OCI-LY1 (cell line): ENCODE results near the gene RAD23B.

ENCODE experiments used
- H2AFZ ChIP-seq: fragments of 200-600 bp; sonication (generic), shearing (Covaris generic); 2 replicates; pipeline ENCODE4 v1.6.0; 2014; ENCODE audit warnings: antibody characterized with exemption, mild to moderate bottlenecking, low read length
- H3F3A ChIP-seq: fragments of 200-600 bp; sonication (generic), shearing (Covaris generic); 2 replicates; pipeline ENCODE4 v1.6.0; 2014; ENCODE audit warnings: mild to moderate bottlenecking, antibody characterized with exemption, low read length, moderate library complexity; ENCODE audit not compliant: insufficient read depth
- H3K27ac ChIP-seq: fragments of 200-600 bp; sonication (generic); 2 replicates; pipeline ENCODE4 v1.5.1; 2014; ENCODE audit warnings: low read length, mixed run types, mild to moderate bottlenecking, low read depth; ENCODE audit not compliant: poor library complexity, severe bottlenecking
- H3K27me3 ChIP-seq: fragments of 200-600 bp; sonication (generic); 2 replicates; pipeline ENCODE4 v1.6.0; 2014; ENCODE audit warnings: antibody characterized with exemption, mild to moderate bottlenecking, low read length, moderate library complexity; ENCODE audit not compliant: insufficient read depth
- H3K36me3 ChIP-seq: fragments of 200-600 bp; sonication (generic); 2 replicates; pipeline ENCODE4 v1.6.1; 2014; ENCODE audit warnings: mild to moderate bottlenecking, antibody characterized with exemption, low read length, moderate library complexity, mixed read lengths; ENCODE audit not compliant: insufficient read depth
- H3K4me1 ChIP-seq: fragments of 200-600 bp; sonication (generic); 2 replicates; pipeline ENCODE4 v1.5.1; 2014; ENCODE audit warnings: mild to moderate bottlenecking, low read length, moderate library complexity; ENCODE audit not compliant: insufficient read depth, severe bottlenecking
- H3K4me2 ChIP-seq: fragments of 200-600 bp; sonication (generic), shearing (Covaris generic); 2 replicates; pipeline ENCODE4 v1.6.1; 2014; ENCODE audit warnings: low read length
- H3K4me3 ChIP-seq: fragments of 200-600 bp; sonication (generic); 2 replicates; pipeline ENCODE4 v1.5.1; 2014; ENCODE audit warnings: low read length, low read depth, mild to moderate bottlenecking, mixed read lengths; ENCODE audit not compliant: poor library complexity, severe bottlenecking
- H3K79me2 ChIP-seq: fragments of 200-600 bp; shearing (Covaris generic); 2 replicates; pipeline ENCODE4 v1.6.1; 2016; ENCODE audit warnings: mixed run types, low read length, mixed read lengths; ENCODE audit not compliant: insufficient read depth
- H3K9ac ChIP-seq: fragments of 200-600 bp; sonication (generic), shearing (Covaris generic); 2 replicates; pipeline ENCODE4 v1.6.1; 2014; ENCODE audit warnings: mild to moderate bottlenecking, low read length, mixed read lengths
- H3K9me2 ChIP-seq: fragments of 200-600 bp; sonication (generic), shearing (Covaris generic); 2 replicates; pipeline ENCODE4 v1.6.1; 2014; ENCODE audit warnings: low read depth, mild to moderate bottlenecking, low read length, mixed read lengths
- H3K9me3 ChIP-seq: fragments of 200-600 bp; shearing (Covaris generic); 2 replicates; pipeline ENCODE4 v1.6.1; 2014; ENCODE audit warnings: low read length, mixed read lengths
- H4K20me1 ChIP-seq: fragments of 200-600 bp; sonication (generic), shearing (Covaris generic); 2 replicates; pipeline ENCODE4 v1.6.0; 2016; ENCODE audit warnings: mild to moderate bottlenecking, low read length; ENCODE audit not compliant: insufficient read depth
- EZH2 ChIP-seq: fragments of 200-600 bp; sonication (generic), shearing (Covaris generic); IDR thresholded peaks from 2 replicates; pipeline ENCODE4 v1.8.0; 2017; ENCODE audit warnings: borderline replicate concordance, mixed run types, mild to moderate bottlenecking, antibody characterized with exemption, low read length, moderate library complexity, mixed read lengths
- TF ChIP-seq, protein P1 (sequence below): fragments of 200-600 bp; sonication (generic), shearing (Covaris generic); IDR thresholded peaks from 2 replicates; pipeline ENCODE4 v1.5.1; 2017; ENCODE audit warnings: mild to moderate bottlenecking, antibody characterized with exemption, low read length, moderate library complexity, mixed read lengths

RAD23B gene

DNA sequence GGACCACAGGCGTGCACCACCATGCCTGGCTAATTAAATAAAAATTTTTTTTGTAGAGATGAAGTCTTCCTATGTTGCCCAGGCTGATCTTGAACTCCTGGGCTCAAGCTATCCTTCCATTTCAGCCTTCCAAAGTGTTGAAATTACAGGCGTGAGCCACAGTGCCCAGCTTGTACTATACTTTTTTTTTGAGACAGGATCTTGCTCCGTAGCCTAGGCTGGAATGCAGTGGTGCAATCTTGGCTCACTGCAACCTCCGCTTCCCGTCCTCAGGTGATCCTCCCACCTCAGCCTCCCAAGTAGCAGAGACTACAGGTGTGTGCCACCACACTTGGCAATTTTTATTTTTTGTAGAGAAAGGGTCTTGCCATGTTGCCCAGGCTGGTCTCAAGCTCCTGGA, 5.3 kb upstream of the RAD23B start:
- Histone ChIP-seq H3K4me3 (no peak overlapping the region), H3K9me2 (no peaks in the 10 kb centered on the region), H3K36me3 (no peaks in the 10 kb centered on the region), H3K27me3 (no peaks in the 10 kb centered on the region), H3K27ac (no peak overlapping the region), H4K20me1 (no peaks in the 10 kb centered on the region), H3K4me1 (peaks cover 11% of the 10 kb centered on the region), H3K9me3 (no peaks in the 10 kb centered on the region), H3K4me2 (no peak overlapping the region), H3F3A (no peaks in the 10 kb centered on the region), H3K79me2 (no peaks in the 10 kb centered on the region), H3K9ac (no peak overlapping the region), H2AFZ (no peak overlapping the region)
- TF ChIP-seq, protein P1, sequence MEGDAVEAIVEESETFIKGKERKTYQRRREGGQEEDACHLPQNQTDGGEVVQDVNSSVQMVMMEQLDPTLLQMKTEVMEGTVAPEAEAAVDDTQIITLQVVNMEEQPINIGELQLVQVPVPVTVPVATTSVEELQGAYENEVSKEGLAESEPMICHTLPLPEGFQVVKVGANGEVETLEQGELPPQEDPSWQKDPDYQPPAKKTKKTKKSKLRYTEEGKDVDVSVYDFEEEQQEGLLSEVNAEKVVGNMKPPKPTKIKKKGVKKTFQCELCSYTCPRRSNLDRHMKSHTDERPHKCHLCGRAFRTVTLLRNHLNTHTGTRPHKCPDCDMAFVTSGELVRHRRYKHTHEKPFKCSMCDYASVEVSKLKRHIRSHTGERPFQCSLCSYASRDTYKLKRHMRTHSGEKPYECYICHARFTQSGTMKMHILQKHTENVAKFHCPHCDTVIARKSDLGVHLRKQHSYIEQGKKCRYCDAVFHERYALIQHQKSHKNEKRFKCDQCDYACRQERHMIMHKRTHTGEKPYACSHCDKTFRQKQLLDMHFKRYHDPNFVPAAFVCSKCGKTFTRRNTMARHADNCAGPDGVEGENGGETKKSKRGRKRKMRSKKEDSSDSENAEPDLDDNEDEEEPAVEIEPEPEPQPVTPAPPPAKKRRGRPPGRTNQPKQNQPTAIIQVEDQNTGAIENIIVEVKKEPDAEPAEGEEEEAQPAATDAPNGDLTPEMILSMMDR = no peak
- TF ChIP-seq EZH2 = no peak

DNA sequence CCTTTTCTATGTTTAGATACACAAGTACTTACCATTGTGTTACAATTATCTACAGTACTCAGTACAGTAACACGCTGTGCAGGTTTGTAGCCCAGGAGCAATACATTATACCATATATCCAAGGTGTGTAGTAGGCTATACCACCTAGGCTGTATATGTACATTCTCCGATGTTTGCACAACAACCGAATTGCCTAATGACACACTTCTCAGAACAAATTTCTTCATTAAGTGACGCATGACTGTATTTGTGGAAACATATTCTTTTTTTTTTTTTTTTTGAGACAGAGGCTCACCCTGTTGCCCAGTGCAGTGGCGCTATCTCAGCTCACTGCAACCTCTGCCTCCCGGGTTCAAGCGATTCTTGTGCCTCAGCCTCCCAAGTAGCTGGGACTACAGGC, 4.0 kb upstream of the RAD23B start:
- no peaks in the 10 kb centered on the region for H4K20me1 ChIP-seq
- no peak overlapping the region for H3K4me2 ChIP-seq
- peaks cover 11% of the 10 kb centered on the region for H3K4me1 ChIP-seq
- H3K79me2 ChIP-seq = peaks cover 2% of the 10 kb centered on the region
- H3K9me3 ChIP-seq = no peaks in the 10 kb centered on the region
- H3K4me3 ChIP-seq = no peak overlapping the region
- H3K9me2 ChIP-seq = no peaks in the 10 kb centered on the region
- no peak overlapping the region for H2AFZ ChIP-seq
- H3K9ac ChIP-seq = no peak overlapping the region
- no peaks in the 10 kb centered on the region for H3K27me3 ChIP-seq
- no peak overlapping the region for H3K27ac ChIP-seq
- TF ChIP-seq EZH2 = no peak
- TF ChIP-seq, protein P1 = no peak
- H3F3A ChIP-seq = no peaks in the 10 kb centered on the region
- H3K36me3 ChIP-seq = no peaks in the 10 kb centered on the region; the same call in 1 of the 2 replicates

DNA sequence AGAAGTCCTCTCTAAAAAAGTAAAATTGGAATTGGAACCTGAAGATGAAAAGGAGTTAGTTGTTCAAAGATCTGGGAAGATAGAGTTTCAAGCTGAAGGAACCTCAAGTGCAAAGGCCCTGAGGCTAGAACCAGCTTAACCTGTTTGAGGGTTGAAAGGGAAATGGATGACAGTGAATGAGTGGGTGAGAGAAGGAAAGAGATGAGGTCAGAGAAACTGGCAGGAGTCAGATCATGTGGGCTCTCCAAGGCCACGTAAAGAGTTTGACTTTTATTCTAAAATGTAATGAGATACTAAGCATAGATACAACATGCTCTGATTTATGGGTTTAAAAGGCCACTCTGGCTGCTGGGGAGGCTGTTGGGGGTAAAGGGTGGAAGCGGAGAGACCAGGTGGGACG, 2.5 kb upstream of the RAD23B start:
- Histone ChIP-seq H3K9me2 (no peaks in the 10 kb centered on the region), H3K79me2 (peaks cover 17% of the 10 kb centered on the region), H3K4me2 (no peak overlapping the region)

More for the DNA sequence above, 2.5 kb upstream of the RAD23B start:
- Histone ChIP-seq H3K36me3 (peaks cover 10% of the 10 kb centered on the region), H3K9me3 (no peaks in the 10 kb centered on the region), H3K27me3 (no peaks in the 10 kb centered on the region), H3K27ac (no peak overlapping the region), H3K4me1 (peaks cover 17% of the 10 kb centered on the region), H2AFZ (no peak overlapping the region), H3K4me3 (no peak overlapping the region), H3F3A (no peaks in the 10 kb centered on the region), H3K9ac (no peak overlapping the region), H4K20me1 (0 out of 2 replicates have a peak, but pooled peaks cover 3% of the 10 kb centered on the region)
- TF ChIP-seq, protein P1 = no peak
- no peak for TF ChIP-seq EZH2
